Measurements from ENCODE around the gene VTI1A. TPM values are rescaled to one million over a fixed set of nuclear protein-coding genes. Genes with fewer than 3 reads are reported as not detected.
A peak's percentile ranks its signal among the peaks of the same experiment; 100 is the strongest.

The VTI1A gene
- total RNA-seq, 1 experiment from 2014 or later: 22.0 TPM

GRCh38 chr10:112716076-112716475, 269.1 kb downstream of the VTI1A start:
- DNase-seq: no peak
- H2BK12ac ChIP-seq (ENCODE audit: insufficient read length, low read depth, low read length): no peak overlapping the region
- no peak overlapping the region for H4K8ac ChIP-seq (replicated peaks; ENCODE audit: insufficient read length, low read depth, low read length)
- H4K5ac ChIP-seq (ENCODE audit: insufficient read length, low read depth, low read length): no peak overlapping the region
- no peak overlapping the region for H2BK5ac ChIP-seq (ENCODE audit: insufficient read length, low read length)
- H3K9me3 Mint-ChIP-seq: no peaks in the 10 kb centered on the region
- no peaks in the 10 kb centered on the region for H4K20me1 ChIP-seq (ENCODE audit: control insufficient read depth, insufficient read depth, insufficient read length)
- TF ChIP-seq CTCF (conservative IDR thresholded peaks at IDR 0.05): no peak
- H3K27ac Mint-ChIP-seq: peak overlapping the region; percentile 1 to 60 (median 5); a peak in 4 of 7 replicates
- no CpG with 5 or more reads among the region's 3 CpGs for WGBS (ENCODE audit: extremely low coverage, insufficient read length, low lambda C conversion rate)
- H3K79me2 ChIP-seq (ENCODE audit: insufficient read depth, low read length): no peaks in the 10 kb centered on the region
- H3K4me2 ChIP-seq (ENCODE audit: insufficient read depth, insufficient read length, low read length): no peak overlapping the region
- no peaks in the 10 kb centered on the region for H3K27me3 ChIP-seq (ENCODE audit: insufficient read depth, low read length)
- H3K27ac ChIP-seq (ENCODE audit: insufficient read length, low read depth, low read length): no peak overlapping the region
- no peaks in the 10 kb centered on the region for H3K9me3 ChIP-seq (ENCODE audit: control insufficient read depth, low read depth, low read length)
- no peak overlapping the region for H3K23ac ChIP-seq (ENCODE audit: insufficient read length, low read depth, low read length)
- H2BK15ac ChIP-seq (ENCODE audit: low read depth, low read length): no peak overlapping the region
- peaks cover 3 to 5% (median 4%) of the 10 kb centered on the region in 3 experiments; a peak in 4 of 7 replicates for H3K36me3 Mint-ChIP-seq (ENCODE audit: insufficient read depth in 1 of 3, low read depth in 3 of 3)
- no peak overlapping the region for H3K56ac ChIP-seq (ENCODE audit: insufficient read length, low read depth, low read length)
- H2AK5ac ChIP-seq (ENCODE audit: insufficient read length, low read length): no peak overlapping the region
- no peak overlapping the region for H3K4ac ChIP-seq (ENCODE audit: low read depth, low read length)
- no peak overlapping the region for H4K91ac ChIP-seq (ENCODE audit: insufficient read length, low read depth, low read length)
- peaks cover 54 to 56% of the 10 kb centered on the region in 2 experiments for H3K4me1 Mint-ChIP-seq
- H3K27me3 Mint-ChIP-seq (ENCODE audit: low read depth): no peaks in the 10 kb centered on the region
- no peak overlapping the region for H2AFZ ChIP-seq (ENCODE audit: low read length)
- H2BK120ac ChIP-seq (ENCODE audit: low read depth, low read length, poor library complexity, severe bottlenecking): no peak overlapping the region
- H3K23me2 ChIP-seq (ENCODE audit: insufficient read length, low read depth, low read length, poor library complexity, severe bottlenecking): no peaks in the 10 kb centered on the region
- no peak overlapping the region for H3T11ph ChIP-seq (ENCODE audit: low read length)
- no peak overlapping the region for H2BK20ac ChIP-seq (ENCODE audit: low read depth, low read length, poor library complexity, severe bottlenecking)
- H3K4me3 Mint-ChIP-seq: no peak overlapping the region
- no peak overlapping the region for H3K18ac ChIP-seq (ENCODE audit: insufficient read length, low read depth, low read length)
- no peaks in the 10 kb centered on the region for H3K79me1 ChIP-seq (ENCODE audit: insufficient read depth, low read depth, low read length, poor library complexity, severe bottlenecking)
- no peak overlapping the region for H3K14ac ChIP-seq (ENCODE audit: insufficient read depth, low read length)
- peaks cover 2% of the 10 kb centered on the region; the same call in 1 of the 2 replicates for H3K4me1 ChIP-seq (ENCODE audit: insufficient read depth, low read length)
- H3K9ac ChIP-seq (ENCODE audit: extremely low read depth, insufficient read length, low read length): no peak overlapping the region

Measured in H9 (cell line).